HuH-7.5 (cell line): ENCODE results near the gene ASTN2.

Source experiments
- DNase-seq: peaks from one replicate; pipeline ENCODE4 v3.0.0; 2011; ENCODE audit warnings: low spot score

ASTN2 gene

GRCh38 chr9:117303643-117304230 is 111.1 kb downstream of the ASTN2 start:
- DNase-seq, result no peak

GRCh38 chr9:117302487-117302886 is 112.4 kb downstream of the ASTN2 start:
- DNase-seq, result no peak

DNA sequence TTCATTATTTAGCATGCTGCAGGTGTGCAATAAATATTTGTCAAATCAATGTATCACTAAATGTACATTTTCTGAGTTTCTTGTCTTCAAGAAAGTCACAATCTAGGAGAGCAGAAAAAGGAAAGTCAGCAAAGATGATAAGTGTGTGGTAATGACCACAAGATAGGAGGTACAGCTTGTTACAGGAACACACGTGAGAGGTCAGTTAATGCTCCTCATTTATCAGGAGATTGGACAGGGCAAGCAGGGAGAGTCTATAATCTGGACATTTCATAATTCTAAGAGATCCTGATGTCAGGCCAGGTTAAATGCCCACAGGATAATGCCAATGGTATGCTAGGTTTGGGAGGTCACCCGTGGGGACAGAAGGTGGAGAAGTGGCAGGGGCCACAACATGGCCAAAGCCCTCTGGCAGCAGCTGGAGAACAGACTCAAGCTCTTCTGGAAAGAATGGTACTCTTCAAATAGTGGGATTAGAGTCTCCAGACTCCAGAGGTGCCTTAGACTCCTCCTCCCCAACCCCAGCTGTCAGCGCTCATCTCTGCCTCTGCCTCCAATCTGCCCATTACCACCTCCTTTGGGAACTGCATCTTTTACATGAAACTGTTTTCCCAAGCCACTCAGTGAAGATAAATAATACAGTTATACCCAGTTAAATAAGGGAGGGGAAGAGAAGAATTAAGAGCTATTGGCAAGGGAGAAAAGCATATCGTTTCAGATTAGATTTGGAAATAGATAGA is 114.3 kb downstream of the ASTN2 start:
- no peak for DNase-seq

GRCh38 chr9:117296453-117296852 is 118.4 kb downstream of the ASTN2 start:
- no peak for DNase-seq

DNA sequence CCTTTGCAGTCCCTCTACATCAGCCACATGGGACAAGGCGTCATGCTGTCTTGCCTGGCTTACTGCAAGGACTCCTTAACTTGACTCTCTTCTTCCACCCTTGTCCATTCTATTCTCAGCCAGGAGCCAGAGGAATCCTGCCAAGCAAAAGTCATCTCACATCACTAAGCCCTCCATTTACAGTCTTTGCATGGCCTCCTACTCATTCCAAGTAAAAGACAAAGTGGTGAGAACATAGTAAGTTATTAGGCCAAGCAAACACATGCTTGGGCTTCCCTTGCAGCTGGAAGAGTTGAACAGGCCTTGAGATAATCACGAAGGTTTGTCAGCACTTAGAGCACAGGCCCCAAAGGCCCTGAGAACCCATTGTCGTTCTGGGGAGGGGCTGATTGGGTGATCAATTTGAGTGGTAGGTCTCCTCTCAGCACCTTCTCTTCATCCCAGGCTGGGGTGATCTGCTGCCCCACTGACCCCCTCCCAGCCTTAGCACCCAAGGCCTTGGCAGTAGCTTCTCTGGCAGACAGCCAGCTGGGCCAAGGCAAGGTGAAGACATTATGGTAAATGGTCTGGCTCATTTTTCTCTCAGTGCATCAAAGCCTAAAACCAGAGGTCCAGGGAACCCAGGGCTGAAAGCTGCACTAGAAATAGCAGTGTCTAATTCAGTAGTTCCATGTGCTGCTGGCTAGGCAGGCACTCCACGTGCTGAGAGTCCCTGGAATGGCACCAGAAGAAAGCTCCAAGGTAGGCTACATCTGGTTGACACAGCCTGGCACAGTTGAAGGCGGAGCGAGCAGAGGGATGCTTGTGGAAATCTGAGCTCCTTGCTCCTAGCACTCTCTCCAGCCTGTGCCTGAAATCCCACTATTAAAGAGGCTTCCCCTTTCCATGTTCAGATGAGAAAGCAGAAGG is 121.4 kb downstream of the ASTN2 start:
- no peak for DNase-seq

GRCh38 chr9:117290856-117291622 is 123.8 kb downstream of the ASTN2 start:
- DNase-seq, result no peak

DNA sequence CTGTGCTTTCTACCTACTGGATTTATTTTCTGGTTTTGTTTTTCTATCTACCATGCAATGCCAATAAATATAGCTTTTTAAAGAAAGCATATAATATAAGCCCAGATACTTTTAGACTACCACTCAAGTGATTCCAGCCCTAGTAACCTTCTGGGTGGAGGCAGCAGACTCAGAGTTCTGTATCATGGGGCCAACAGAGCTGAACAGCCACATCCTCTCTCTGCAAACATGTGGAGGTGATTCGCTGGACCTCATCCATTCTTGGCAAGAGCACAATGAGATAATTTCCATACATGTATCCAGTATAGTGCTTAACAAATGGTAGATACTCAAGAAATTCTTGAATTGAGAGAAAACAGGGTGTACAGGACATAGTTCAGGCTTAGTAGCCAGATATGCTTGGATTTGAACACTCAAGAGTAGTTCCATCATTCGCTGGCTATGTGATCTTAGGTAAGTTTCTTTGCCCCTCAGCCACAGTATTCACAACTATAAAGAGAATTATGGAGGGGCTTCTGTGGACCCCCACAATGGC is 124.5 kb downstream of the ASTN2 start:
- no peak for DNase-seq

DNA sequence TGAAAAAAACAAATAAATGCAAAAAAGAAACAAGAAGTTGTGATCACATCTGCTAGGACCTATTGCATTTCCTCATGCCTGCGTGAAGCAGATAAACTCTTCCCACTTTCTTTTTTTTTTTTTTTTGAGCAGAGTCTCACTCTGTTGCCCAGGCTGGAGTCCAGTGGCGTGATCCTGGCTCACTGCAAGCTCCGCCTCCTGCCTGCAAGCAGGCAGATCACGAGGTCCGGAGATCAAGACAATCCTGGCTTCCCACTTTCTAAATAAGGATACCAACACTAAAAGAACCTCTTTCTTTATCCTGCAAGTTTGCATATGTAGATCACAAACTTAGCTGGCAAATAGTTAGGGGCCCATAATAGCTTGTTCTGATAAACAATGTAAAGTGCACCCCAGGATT is 128.6 kb downstream of the ASTN2 start:
- no peak for DNase-seq

DNA sequence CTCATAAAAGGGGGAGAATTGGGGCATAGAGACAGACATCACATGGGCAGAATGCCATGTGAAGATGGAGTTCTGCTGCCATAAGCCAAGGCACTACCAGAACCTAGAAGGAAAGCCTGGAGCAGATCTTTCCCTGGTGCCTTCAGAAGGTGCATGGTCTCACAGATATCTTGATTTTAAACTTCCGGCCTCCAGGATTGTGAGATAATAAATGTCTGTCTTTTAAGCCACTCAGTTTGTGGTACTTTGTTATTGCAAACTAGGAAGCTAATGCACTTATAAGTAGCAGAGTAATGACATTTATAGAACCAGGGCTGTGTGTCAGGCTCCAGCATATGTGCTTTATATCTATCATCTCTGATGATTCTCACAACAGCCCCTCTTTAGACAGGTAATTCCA is 130.4 kb downstream of the ASTN2 start:
- no peak for DNase-seq

DNA sequence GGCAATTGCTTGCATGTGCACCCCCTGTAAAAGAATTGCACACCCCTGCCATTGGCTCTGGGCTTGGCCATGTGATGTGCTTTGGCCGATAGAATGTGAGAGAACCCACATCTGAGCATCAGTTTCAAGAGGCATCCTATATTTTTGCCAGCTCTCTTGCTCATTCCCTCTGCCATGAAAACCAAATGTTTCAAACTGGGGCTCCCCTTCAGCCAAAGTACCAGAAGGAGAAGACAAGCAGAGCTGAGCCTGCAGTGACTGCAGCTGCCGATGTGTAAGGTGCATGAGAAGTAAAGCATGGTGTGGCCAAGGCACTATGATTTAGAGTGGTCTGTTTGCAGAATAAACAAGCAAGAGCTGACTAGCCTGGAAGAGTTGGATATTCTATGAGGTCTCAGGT is 132.3 kb downstream of the ASTN2 start:
- no peak for DNase-seq

- DNase-seq, result no peak
These were observed 136.3 kb downstream of the ASTN2 start for GRCh38 chr9:117278471-117279035.

- DNase-seq, result no peak
These were observed 136.8 kb downstream of the ASTN2 start for GRCh38 chr9:117278020-117278419.

DNA sequence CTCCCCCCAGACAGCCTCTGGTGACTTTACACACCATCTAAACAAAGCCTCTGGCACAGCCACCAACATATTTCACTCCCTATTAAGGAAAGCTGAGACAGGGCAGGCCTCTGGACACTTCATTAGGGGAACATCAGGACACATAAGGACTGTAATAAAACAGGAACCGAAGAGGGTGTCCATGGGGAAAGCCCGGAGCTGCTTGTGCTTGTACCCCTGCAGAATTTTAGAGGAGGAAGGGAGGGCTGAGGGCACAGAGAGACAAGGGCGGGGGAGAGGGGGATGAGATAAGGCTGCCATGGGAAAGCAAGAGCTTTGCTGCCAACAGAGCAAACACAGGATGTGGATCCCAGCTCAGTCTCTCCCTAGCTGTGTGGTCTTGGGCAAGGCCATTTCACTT is 138.4 kb downstream of the ASTN2 start:
- no peak for DNase-seq

- DNase-seq, result no peak
These were observed 141.2 kb downstream of the ASTN2 start for GRCh38 chr9:117273612-117274011.

DNA sequence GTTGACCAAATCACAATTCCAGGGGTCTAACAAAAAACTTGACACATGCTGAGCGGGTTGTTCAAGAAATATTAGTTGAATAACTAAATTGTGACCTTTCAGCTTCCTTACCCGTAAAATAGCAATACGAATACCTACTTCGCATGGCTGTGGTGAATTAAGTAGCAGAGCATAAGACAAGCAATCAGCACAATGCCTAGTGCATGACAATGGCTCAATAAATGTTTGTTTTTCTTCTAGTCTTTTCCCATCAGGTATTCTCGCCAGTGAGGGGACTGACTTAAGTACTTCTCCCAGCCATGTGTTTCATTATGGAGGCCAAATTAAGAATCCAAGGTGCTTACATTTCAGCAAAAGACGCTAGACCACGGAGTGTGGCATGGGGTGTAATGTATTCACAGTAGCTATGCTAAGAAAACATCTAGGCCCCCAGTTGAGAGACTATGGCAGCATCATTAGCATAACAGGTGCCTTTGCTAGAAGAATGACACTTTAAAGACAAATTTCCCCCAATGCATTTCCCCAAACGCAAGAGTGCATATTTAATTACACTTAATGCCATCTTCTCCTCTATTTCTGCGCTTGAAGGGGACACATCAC is 145.9 kb downstream of the ASTN2 start:
- DNase-seq, result no peak

DNA sequence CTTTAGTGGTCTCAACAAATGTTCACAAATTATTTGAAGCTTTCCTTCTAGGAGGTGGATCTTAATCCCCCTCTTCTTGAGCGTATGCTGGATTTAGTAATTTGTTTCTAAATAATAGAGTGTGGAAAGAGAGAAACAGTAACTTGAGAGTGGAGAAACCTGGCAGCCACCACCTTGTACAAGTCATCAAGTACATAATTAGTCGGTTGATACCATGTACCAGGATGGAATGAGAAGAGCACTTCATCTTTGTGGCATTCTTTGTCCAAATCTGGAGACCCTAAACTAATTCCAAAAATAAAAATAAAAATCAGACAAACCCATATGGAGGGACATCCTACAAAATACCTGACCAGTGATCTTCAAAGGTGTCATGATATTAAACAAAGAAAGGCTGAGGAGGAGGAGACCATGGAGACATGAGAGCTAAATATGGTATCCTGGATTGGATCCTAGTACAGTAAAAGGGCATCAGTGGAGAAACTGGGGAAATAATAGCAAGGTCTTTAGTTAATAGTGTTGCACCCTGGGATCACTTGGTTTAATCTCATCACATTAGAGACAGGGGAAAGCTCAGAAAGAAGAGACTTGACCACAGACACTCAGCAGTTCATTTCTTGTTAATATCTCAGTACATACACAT is 147.9 kb downstream of the ASTN2 start:
- no peak for DNase-seq

- DNase-seq, result no peak
These were observed 149.6 kb downstream of the ASTN2 start for GRCh38 chr9:117265253-117265652.

DNA sequence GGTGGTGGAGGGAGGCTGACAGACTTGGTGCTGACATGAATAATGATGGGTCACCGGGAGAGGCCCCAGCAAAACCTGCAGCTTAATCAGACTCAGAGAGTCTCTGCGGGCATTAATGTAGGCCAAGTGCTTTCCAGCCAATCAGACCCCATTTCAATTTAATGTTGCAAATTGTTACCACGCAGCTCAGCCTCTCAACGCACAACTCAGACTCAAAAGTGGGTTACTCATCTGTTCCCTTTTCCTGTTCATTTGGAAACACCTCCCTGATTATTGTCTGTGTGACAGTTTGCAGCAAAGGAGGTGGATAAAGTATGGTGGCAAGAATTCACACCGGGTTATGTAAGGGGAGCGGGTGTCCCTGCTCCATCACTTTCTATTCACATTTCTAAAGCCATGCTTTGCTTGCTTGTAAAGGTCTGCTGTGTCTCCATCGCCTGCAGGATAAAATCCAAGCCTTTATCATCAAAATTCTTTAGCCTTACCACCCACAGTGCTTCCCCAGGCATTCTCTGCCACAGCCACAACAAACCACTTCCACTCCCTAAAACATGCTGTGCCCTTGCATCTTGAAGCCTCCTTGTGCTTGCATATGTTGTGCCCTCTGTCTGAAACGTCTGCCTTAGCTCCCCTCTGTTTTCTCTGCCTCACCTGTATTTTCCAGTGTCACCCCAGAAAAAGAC is 156.5 kb downstream of the ASTN2 start:
- DNase-seq, result no peak

GRCh38 chr9:117253261-117253660 is 161.6 kb downstream of the ASTN2 start:
- no peak for DNase-seq

- DNase-seq, result no peak
These were observed 164.1 kb downstream of the ASTN2 start for GRCh38 chr9:117250610-117251215.
